Stimulated activated CD4-positive, alpha-beta T cell treated with anti-CD3 and anti-CD28 coated beads, Interleukin-2, amount 100 ng/mL, for 24 hours (primary cell): Measurements from ENCODE around the gene NOC3L.
A peak's percentile ranks its signal among the peaks of the same experiment; 100 is the strongest.

Experiments
- DNase-seq, 2 donors: peaks; one replicate each; pipeline ENCODE4 v3.0.0-alpha.2; 2020

The NOC3L gene

GRCh38 chr10:94299417-94299816 is 63.3 kb downstream of the NOC3L start:
- peak in 1 of 2 donors; percentile 19 for DNase-seq

DNA sequence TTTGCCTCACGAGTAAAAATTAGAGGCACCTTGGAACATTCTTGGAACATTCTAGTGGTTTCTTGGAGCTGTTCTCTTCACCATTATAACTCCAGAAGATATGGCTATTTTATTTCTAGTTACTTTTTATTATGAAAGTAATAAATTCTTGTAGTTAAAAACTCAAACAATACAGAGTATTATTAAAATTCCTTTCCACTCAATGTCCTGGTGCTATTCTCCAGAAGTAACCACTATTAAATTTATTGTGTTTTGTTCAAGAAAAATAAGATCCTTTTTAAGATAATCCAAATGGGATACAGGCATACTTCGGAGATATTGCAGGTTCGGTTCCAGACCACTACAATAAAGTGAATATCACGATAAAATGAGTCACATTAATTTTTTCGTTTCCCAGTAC is 68.6 kb downstream of the NOC3L start:
- no peak for DNase-seq

- DNase-seq, result no peak
These were observed 69.4 kb downstream of the NOC3L start for GRCh38 chr10:94293354-94293753.

GRCh38 chr10:94292434-94293090 is 70.2 kb downstream of the NOC3L start:
- no peak for DNase-seq

GRCh38 chr10:94288361-94289101 is 74.2 kb downstream of the NOC3L start:
- no peak for DNase-seq

DNA sequence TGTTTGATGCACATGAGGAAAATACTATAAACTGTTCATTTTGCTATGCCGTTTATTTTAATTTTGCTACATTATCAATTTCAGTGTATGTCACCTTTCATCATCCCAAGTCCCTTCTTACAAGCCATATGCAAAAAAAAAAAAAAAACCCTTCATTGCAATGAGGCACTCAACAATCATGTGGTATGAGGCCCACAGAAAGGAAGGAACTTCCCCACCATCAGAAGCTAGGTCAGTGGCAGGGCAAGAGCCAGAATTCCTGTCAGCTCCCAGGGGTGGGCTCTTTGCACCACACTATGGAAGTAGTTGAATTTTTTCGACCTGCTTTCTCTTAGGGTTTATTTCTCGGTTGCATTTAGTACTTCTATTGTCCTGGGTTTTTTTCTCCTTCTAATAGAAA is 75.4 kb downstream of the NOC3L start:
- no peak for DNase-seq

GRCh38 chr10:94286901-94287300 is 75.8 kb downstream of the NOC3L start:
- no peak for DNase-seq

DNA sequence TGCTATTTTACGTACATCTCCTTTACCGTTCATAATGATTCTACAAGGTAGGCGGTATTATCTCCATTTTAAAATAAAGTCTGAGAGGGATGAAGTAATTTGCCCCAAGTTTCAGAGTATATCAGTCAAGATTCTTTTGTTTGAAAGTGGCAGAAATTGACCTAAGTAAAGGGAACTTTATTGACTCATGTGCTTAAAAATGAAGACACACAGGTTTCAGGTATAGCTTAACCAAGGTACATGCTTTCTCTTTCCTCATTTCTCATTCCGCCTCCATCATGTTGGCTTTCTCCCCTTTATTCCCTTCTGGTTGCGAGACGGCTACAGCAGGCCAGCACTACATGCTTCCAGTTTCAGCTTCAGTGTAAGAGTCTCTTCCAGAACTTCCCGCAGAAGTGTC is 77.5 kb downstream of the NOC3L start:
- DNase-seq, result no peak
